Heart right ventricle (tissue), 16 donors: ENCODE measurements around the gene PASK. TPM values are rescaled to one million over a fixed set of nuclear protein-coding genes. Genes with fewer than 3 reads are reported as not detected.

Experiments
- ATAC-seq, 8 donors: fragments of 200-7000 bp; cut with Tn5 transposase; one replicate each; pipeline ENCODE4 v1.9.1; 2020; ENCODE audit warnings: mild to moderate bottlenecking in 8 of 8, moderate library complexity in 8 of 8, moderate number of reproducible peaks in 1 of 8
- DNase-seq, 2 donors: peaks; one replicate each; pipeline ENCODE4 v3.0.0-alpha.2; 2020
- H3K27ac ChIP-seq, 10 donors: fragments of 200-600 bp; sonication (generic) in 2 of 10; one replicate each; pipeline versions ENCODE4 v1.5.0 to v1.8.0; 2020 to 2022; ENCODE audit warnings: mild to moderate bottlenecking in 3 of 10
- H3K27me3 ChIP-seq, 7 donors: fragments of 200-600 bp; one replicate each; pipeline ENCODE4 v1.8.0; 2021 to 2022; ENCODE audit warnings: mild to moderate bottlenecking in 2 of 7
- H3K36me3 ChIP-seq, 9 donors: fragments of 200-600 bp; sonication (generic) in 1 of 9; one replicate each; pipeline versions ENCODE4 v1.5.0 to v1.8.0; 2020 to 2022; ENCODE audit warnings: mild to moderate bottlenecking in 2 of 9
- H3K4me1 ChIP-seq, 9 donors: fragments of 200-600 bp; sonication (generic) in 1 of 9; one replicate each; pipeline versions ENCODE4 v1.5.0 to v1.8.0; 2020 to 2022; ENCODE audit warnings: mild to moderate bottlenecking in 4 of 9
- H3K4me3 ChIP-seq, 10 donors: fragments of 200-600 bp; sonication (generic) in 2 of 10; one replicate each; pipeline versions ENCODE4 v1.5.0 to v1.8.0; 2020 to 2022; ENCODE audit warnings: mild to moderate bottlenecking in 7 of 10, moderate library complexity in 2 of 10
- H3K9me3 ChIP-seq, 11 donors: fragments of 200-600 bp in 10 of 11; sonication (generic) in 2 of 11; one replicate each; pipeline versions ENCODE4 v1.5.0 to v1.8.0; 2013 to 2022; ENCODE audit warnings: mild to moderate bottlenecking in 2 of 11, control low read depth in 1 of 11, moderate library complexity in 1 of 11
- WGBS, 2 donors: extraction: QIAGEN DNeasy Blood & Tissue Kit; methylation state at CpG; one replicate each; pipeline ENCODE4 v1.1.7; 2013; ENCODE audit warnings: inconsistent platforms in 1 of 2; 5-methylcytosine and 5-hydroxymethylcytosine counted together
- intact Hi-C, 10 donors: fragments of 100-400 bp; cut with DNase I; formaldehyde crosslinking; loops; one replicate each; pipeline versions ENCODE4 v1.11.1 to v1.14.2; 2022
- polyA plus RNA-seq, 2 donors: library from polyadenylated mRNA; stranded (reverse); fragments of 200-250 nt; gene quantifications; one replicate each; pipeline ENCODE4 v1.2.3, GENCODE V29; 2013
- total RNA-seq, 10 donors: library from RNA; stranded (reverse); fragmentation: NEBNext Ultra II Directional in 3 of 10; extraction: Animal tissue kit (Norgen Biotek cat#: 25700) in 3 of 10; gene quantifications; one replicate each; pipeline versions ENCODE4 v1.2.1 to v1.2.4, GENCODE V29; 2021 to 2023
- TF ChIP-seq, protein P1 (sequence below), 9 donors: fragments of 200-600 bp; sonication (generic) in 2 of 9; IDR thresholded peaks; one replicate each; pipeline versions ENCODE4 v1.5.0 to v1.8.0; 2021 to 2022; ENCODE audit warnings: antibody characterized with exemption in 9 of 9, mild to moderate bottlenecking in 5 of 9, moderate library complexity in 1 of 9
- donor health status: Arrhythmogenic right ventricular cardiomyopathy.
- donor health status: ischemic (EF 13 %, LVEDD 7.1; RV severe dilation, severe dysfunction).
- donor health status: healthy with polysubstance abuse.
- donor health status: DM: no; HTN: yes; CAD: no.
- donor health status: DM: no; HTN: no; CAD: no.
- donor health status: ischemic (EF 25% LVEDD 6.9; RV normal size, moderate dysfunction).
- donor health status: ischemic (EF 25% LVEDD 5.7; RV mildly dilated, moderate dysfunction).
- donor health status: healthy.
- donor health status: DM: yes; HTN: yes; CAD: no.
- donor health status: Ischemic cardiomyopathy.
- donor health status: ischemic (EF 35%, LVEDD 5.7; RV mildly dilated, moderate dysfunction).
- donor health status: nonischemic (EF 11% LVEDD 7.7; RV severe dilation, severe dysfunction).
- donor health status: DM: yes; HTN: yes; CAD: no.
- donor health status: PGD.
- donor health status: ischemic (EF 29% LVEDD 5.4; RV normal size, mild dysfunction).
- donor health status: nonischemic (EF 23%, LVEDD 6.1; RV moderate dilation, normal function).

The PASK gene
- total and polyA plus RNA-seq, 12 donors, result 0.93 to 4.5 (median 1.5) TPM

DNA sequence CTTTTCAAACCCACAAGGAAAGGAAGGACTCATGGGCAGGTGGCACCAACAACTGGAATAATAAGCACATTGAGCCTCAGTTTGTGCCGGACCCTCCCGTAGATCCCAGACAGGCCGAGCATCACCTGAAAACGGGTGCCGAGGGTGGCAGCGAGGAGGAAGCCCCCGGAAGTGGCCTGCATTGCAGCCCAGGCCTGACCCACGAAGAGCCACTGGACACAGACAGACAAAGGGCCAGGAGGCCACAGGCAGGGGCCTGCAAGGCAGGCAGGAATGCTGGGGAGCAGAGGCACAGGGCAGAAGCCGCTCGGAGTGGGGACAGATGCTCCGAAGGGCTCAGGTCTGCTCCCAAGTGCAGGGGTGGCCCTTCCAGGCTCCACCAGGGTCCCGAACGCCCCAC, 78.9 kb downstream of the PASK start:
- intact Hi-C loops, result loop anchor here in 3 of 10 donors (10.0 kb wide), 1 partner anchor 216 kb away; no protein-coding TSS in a partner anchor
- ATAC-seq (no peak), DNase-seq (no peak)
- no peak overlapping the region for H3K27ac ChIP-seq
- WGBS, 2 donors, result 89 to 94% methylated on average over 13 of the region's 13 CpGs
- no peaks in the 10 kb centered on the region for H3K9me3 ChIP-seq
- H3K4me1 ChIP-seq, result no peaks in the 10 kb centered on the region
- peaks cover 0 to 89% (median 9%) of the 10 kb centered on the region in 9 donors for H3K36me3 ChIP-seq
- TF ChIP-seq, protein P1, sequence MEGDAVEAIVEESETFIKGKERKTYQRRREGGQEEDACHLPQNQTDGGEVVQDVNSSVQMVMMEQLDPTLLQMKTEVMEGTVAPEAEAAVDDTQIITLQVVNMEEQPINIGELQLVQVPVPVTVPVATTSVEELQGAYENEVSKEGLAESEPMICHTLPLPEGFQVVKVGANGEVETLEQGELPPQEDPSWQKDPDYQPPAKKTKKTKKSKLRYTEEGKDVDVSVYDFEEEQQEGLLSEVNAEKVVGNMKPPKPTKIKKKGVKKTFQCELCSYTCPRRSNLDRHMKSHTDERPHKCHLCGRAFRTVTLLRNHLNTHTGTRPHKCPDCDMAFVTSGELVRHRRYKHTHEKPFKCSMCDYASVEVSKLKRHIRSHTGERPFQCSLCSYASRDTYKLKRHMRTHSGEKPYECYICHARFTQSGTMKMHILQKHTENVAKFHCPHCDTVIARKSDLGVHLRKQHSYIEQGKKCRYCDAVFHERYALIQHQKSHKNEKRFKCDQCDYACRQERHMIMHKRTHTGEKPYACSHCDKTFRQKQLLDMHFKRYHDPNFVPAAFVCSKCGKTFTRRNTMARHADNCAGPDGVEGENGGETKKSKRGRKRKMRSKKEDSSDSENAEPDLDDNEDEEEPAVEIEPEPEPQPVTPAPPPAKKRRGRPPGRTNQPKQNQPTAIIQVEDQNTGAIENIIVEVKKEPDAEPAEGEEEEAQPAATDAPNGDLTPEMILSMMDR (IDR thresholded peaks at IDR 0.05), result no peak
- H3K4me3 ChIP-seq, result no peak overlapping the region
- H3K27me3 ChIP-seq, result no peaks in the 10 kb centered on the region

DNA sequence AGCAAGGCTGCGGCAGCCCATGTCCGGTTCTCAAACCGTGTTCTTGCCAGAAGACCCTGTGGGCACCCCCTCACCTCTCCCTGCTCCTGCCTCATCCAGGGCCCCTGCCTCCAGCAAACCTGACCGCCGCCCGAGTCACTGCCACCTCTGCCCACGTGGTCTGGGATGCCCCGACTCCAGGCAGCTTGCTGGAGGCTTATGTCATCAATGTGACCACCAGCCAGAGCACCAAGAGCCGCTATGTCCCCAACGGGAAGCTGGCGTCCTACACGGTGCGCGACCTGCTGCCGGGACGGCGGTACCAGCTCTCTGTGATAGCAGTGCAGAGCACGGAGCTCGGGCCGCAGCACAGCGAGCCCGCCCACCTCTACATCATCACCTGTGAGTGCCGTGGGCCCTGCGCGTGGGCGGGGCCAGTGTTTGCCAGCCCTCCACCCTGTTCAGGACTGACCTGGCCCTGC, 79.4 kb downstream of the PASK start:
- Histone ChIP-seq H3K27ac (no peak overlapping the region), H3K4me1 (no peaks in the 10 kb centered on the region), H3K36me3 (peaks cover 0 to 88% (median 4%) of the 10 kb centered on the region in 9 donors), H3K9me3 (no peaks in the 10 kb centered on the region), H3K27me3 (no peaks in the 10 kb centered on the region), H3K4me3 (no peak overlapping the region)
- TF ChIP-seq, protein P1 (IDR thresholded peaks at IDR 0.05), result no peak
- ATAC-seq (no peak), DNase-seq (no peak)
- intact Hi-C loops, result loop anchor here in 3 of 10 donors (10.0 kb wide), 1 partner anchor 215 kb away; no protein-coding TSS in a partner anchor
- 66 to 79% methylated on average over 26 of the region's 26 CpGs for WGBS, 2 donors

DNA sequence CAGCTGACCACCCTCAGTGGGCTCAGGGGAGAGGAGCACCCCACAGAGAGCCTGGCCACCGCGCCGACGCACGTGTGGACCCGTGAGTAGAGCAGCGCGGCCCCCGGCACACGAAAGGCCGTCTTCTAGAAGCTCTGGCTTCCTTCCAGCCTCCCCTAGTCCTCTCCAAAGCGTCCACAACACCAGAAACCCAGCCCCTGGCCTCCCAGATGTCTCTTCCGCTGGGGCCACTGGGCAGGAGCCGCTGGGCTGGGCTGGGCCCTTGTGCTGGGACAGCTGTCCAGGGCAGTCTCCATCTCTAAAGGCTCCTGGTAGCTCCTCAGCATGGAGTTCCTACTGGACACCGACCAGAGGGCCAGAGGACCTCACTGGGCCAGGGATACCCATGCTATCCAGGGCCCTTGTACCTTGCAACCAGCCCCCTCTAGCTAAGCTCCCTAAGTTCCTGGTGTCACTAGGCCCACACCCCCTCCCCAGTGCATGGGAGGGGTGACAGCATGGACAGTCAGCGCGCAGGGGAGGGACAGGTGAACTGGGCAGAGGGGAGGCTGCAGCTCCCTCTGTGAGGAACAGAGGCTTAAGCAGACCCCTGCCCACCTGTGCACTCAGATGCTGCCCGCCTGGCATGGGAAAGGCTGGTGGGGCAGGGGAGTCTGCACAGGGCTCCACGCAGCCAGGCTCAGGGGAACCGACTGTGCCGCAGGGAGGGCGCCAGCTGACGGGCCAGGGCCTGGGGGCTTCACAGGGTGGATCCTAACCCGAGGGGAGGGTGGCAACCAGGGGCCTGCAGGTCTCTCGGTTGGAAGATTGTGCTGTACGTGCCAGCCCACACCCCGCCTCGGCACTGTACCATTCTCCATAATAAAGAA, 80.1 kb downstream of the PASK start:
- TF ChIP-seq, protein P1 (IDR thresholded peaks at IDR 0.05), result no peak
- Histone ChIP-seq H3K27me3 (no peaks in the 10 kb centered on the region), H3K9me3 (no peaks in the 10 kb centered on the region), H3K27ac (no peak overlapping the region), H3K4me1 (no peaks in the 10 kb centered on the region), H3K4me3 (no peak overlapping the region), H3K36me3 (peaks cover 0 to 81% (median 3%) of the 10 kb centered on the region in 9 donors)
- intact Hi-C loops, result no loop called here
- ATAC-seq, result no peak
- no peak for DNase-seq
- 92 to 94% methylated on average over 28 of the region's 28 CpGs for WGBS, 2 donors

DNA sequence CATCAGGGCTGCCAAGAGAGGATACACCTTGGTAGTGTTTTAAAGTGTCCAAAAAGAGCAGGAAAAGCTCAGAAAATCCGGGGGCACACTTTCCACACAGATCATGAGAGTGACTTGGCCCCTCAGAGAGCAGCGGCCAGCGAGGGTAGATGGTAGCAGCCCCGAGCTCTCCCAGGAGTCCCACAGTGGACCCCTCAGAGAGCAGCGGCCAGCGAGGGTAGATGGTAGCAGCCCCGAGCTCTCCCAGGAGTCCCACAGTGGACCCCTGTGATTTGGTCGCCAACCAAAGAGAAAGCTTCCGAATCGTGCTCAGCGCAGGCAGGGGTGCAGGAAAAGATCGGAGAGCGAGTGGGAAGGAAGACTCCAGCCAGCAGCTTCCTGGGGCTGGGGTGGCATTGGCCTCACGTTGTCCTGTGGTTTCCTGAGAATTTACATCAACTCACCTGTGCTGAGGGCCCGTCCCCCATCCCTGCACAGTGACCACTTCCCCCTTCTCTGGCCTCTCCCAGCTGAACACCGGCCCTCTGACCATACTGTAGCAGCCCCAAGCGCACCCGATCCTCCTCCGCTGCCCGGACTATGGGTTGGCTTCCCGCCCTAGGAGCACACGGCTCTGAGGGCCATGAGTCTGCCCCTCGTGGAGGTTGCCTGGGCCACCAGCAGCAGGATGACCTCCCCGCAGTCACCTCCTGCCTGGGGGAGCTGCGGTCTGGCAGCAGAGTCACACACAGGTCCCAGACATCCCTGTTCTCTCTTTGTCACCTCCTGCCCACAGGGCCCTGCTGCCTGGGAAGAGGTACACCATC, 80.9 kb downstream of the PASK start:
- intact Hi-C loops, result no loop called here
- H3K9me3 ChIP-seq, result no peaks in the 10 kb centered on the region
- no peak overlapping the region for H3K27ac ChIP-seq
- H3K4me3 ChIP-seq, result no peak overlapping the region
- H3K27me3 ChIP-seq, result peaks cover 0 to 5% (median 0%) of the 10 kb centered on the region in 7 donors
- H3K36me3 ChIP-seq, result peaks cover 0 to 73% (median 3%) of the 10 kb centered on the region in 9 donors
- WGBS, 2 donors, result 83 to 91% methylated on average over 25 of the region's 25 CpGs
- ATAC-seq (no peak), DNase-seq (no peak)
- peaks cover 0 to 4% (median 0%) of the 10 kb centered on the region in 9 donors for H3K4me1 ChIP-seq
- TF ChIP-seq, protein P1 (IDR thresholded peaks at IDR 0.05), result no peak
